SK-N-MC (cell line): Measurements from ENCODE around the gene AKAP13.

Source experiments
- EZH2 ChIP-seq: fragments of 200-600 bp; sonication (generic); IDR thresholded peaks from one replicate; pipeline ENCODE4 v1.6.1; 2017; ENCODE audit warnings: antibody characterized with exemption
- FOXP2 ChIP-seq: optimal IDR thresholded peaks from 2 replicates; pipeline ENCODE3; 2011; ENCODE audit warnings: mild to moderate bottlenecking, moderate library complexity; ENCODE audit not compliant: insufficient read depth; ENCODE audit errors: extremely low read length, control extremely low read depth
- POLR2AphosphoS5 ChIP-seq: IDR thresholded peaks from 2 replicates; pipeline ENCODE4 v1.6.1; 2012; ENCODE audit warnings: mild to moderate bottlenecking, low read depth, low read length, borderline replicate concordance

DNA sequence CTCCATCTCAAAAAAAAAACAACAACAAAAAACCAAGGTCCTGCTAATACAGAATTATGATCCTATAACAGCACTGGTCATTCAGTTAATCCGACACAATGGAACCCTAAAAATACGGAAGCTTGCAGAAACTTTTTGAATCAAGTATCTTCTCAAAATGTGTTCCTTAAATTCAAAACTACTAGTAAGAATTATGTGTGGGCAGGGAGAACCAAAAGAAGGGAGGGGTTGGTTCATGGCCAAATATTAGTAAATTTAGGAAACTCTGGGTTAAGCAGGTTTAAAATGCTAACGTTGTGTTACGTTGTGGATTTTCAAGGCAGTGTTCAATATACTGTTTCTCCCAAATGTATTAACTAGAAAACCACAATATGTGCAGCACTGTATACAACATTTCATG, 298.8 kb downstream of the AKAP13 start:
- TF ChIP-seq POLR2AphosphoS5 (no peak), EZH2 (no peak), FOXP2 (no peak)
